Psoas muscle (tissue), 8 donors: ENCODE results near the gene FN3K. TPM values are rescaled to one million over a fixed set of nuclear protein-coding genes. Genes with fewer than 3 reads are reported as not detected.

Source experiments
- ATAC-seq, 4 donors: fragments of 200-7000 bp; cut with Tn5 transposase; one replicate each; pipeline ENCODE4 v1.9.1; 2020; ENCODE audit warnings: moderate library complexity in 3 of 4, mild to moderate bottlenecking in 2 of 4
- DNase-seq, 2 donors: peaks; one replicate each; pipeline ENCODE4 v3.0.0-alpha.2; 2020
- H3K27ac ChIP-seq: fragments of 200-600 bp; one replicate; pipeline ENCODE4 v1.8.0; 2022
- H3K27me3 ChIP-seq, 3 donors: fragments of 200-600 bp in 1 of 3; one replicate each; pipeline versions ENCODE4 v1.6.1 to v1.8.0; 2013 to 2022; ENCODE audit warnings: low read length in 2 of 3, mild to moderate bottlenecking in 2 of 3, moderate library complexity in 1 of 3; ENCODE audit not compliant: insufficient read depth in 3 of 3
- H3K36me3 ChIP-seq, 2 donors: fragments of 200-600 bp in 1 of 2; one replicate each; pipeline versions ENCODE4 v1.6.1 to v1.8.0; 2013 to 2022; ENCODE audit warnings: low read depth in 1 of 2, mild to moderate bottlenecking in 1 of 2, moderate library complexity in 1 of 2; ENCODE audit not compliant: insufficient read depth in 1 of 2
- H3K4me1 ChIP-seq: fragments of 200-600 bp; one replicate; pipeline ENCODE4 v1.8.0; 2022
- H3K4me3 ChIP-seq: fragments of 200-600 bp; one replicate; pipeline ENCODE4 v1.8.0; 2022; ENCODE audit warnings: mild to moderate bottlenecking
- H3K9me3 ChIP-seq: fragments of 200-600 bp; one replicate; pipeline ENCODE4 v1.8.0; 2022
- CTCF ChIP-seq: fragments of 200-600 bp; IDR thresholded peaks from one replicate; pipeline ENCODE4 v1.8.0; 2022; ENCODE audit warnings: antibody characterized with exemption
- WGBS, 3 donors: extraction: QIAGEN DNeasy Blood & Tissue Kit; methylation state at CpG; one replicate each; pipeline versions ENCODE4 v1.1.6 to v1.1.7; 2013; 5-methylcytosine and 5-hydroxymethylcytosine counted together
- intact Hi-C, 2 donors: fragments of 100-400 bp; cut with DNase I; formaldehyde crosslinking; loops; one replicate each; pipeline versions ENCODE4 v1.11.0 to v1.14.2; 2022
- polyA plus RNA-seq, 3 donors: library from polyadenylated mRNA; stranded (reverse); fragments of 200-250 nt; gene quantifications; one replicate each; pipeline ENCODE4 v1.2.3, GENCODE V29; 2013
- total RNA-seq, 4 donors: library from RNA; stranded (reverse); fragmentation: NEBNext Ultra II Directional in 2 of 4; extraction: Animal tissue kit (Norgen Biotek cat#: 25700) in 2 of 4; gene quantifications; one replicate each; pipeline versions ENCODE4 v1.2.1 to v1.2.4, GENCODE V29; 2021 to 2023
- donor health status: healthy with polysubstance abuse.
- donor health status: DM: no; HTN: no; CAD: no; lungs with moderate emphysema.
- donor health status: Bipolar disorder and iron deficiency.
- donor health status: healthy.
- donor health status: DM: yes; HTN: yes; CAD: no.
- donor health status: DM: no; HTN: no; CAD: no.
- donor health status: DM: no; HTN: no; CAD: no.
- donor health status: DM: yes; HTN: yes; CAD: no.

Gene FN3K
- total and polyA plus RNA-seq, 7 donors = 5.9 to 22.3 (median 10.1) TPM

- H3K27me3 ChIP-seq = no peaks in the 10 kb centered on the region
- ATAC-seq = no peak
- DNase-seq = peak in 1 of 2 donors; percentile 52
- intact Hi-C loops = no loop called here
- H3K9me3 ChIP-seq = no peaks in the 10 kb centered on the region
- peaks cover 3% of the 10 kb centered on the region for H3K4me1 ChIP-seq
- H3K4me3 ChIP-seq = no peak overlapping the region
- no peak overlapping the region for H3K27ac ChIP-seq
- no peak for TF ChIP-seq CTCF
- no peaks in the 10 kb centered on the region for H3K36me3 ChIP-seq
- 84 to 90% (median 86%) methylated on average over 18 of the region's 18 CpGs for WGBS, 3 donors
Observed at GRCh38 chr17:82705756-82706155, 29.7 kb upstream of the FN3K start.

- 58 to 65% (median 64%) methylated on average over 8 to 9 of the region's 9 CpGs for WGBS, 3 donors
Observed at GRCh38 chr17:82709024-82709675, 26.3 kb upstream of the FN3K start.

DNA sequence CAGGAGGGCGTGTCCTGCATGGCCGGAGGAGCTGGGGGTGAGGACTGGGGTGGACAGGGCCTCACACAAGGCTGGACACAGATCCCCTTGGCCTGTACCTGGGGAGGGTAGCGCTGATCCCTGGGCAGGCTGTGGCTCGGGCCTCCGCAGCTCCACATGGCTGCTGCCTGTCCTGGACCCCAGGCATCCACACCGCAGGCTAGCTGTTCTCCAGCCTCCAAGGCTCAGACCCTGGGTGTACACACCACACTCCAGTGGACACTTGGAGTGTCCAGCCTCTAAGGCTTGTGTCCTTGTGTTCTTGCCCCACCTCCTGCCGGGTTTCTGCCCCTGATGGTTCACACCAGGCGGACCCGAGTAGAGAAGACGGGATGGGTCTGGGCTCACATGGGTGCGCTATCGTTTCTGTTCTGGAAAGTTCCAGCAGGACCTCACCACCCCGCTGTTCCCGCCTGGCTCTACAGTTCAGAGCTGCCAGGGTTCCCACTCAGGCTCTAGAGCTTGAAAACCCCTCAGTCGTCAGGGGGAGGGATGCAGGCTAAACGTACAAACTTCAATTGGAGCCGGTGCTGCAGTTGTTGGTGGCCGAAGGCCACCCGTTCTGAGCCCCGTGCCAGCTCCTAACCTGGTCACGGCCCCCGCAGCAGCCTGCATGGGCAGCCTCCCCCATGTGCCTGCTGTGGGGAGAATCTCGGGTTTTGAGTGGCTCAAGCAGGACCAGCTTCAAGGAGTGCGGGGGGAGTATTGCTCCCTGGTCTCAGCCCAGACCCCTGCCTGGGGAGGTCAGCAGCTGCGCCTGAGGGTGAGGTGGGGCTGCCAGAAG lies 25.5 kb upstream of the FN3K start:
- H3K36me3 ChIP-seq = no peaks in the 10 kb centered on the region
- DNase-seq (no peak), ATAC-seq (no peak)
- H3K27ac ChIP-seq = peak overlapping the region; percentile 60
- no peaks in the 10 kb centered on the region for H3K27me3 ChIP-seq
- peaks cover 15% of the 10 kb centered on the region for H3K4me1 ChIP-seq
- H3K4me3 ChIP-seq = no peak overlapping the region
- TF ChIP-seq CTCF = no peak
- no peaks in the 10 kb centered on the region for H3K9me3 ChIP-seq
- intact Hi-C loops = loop anchor here in 1 of 2 donors (5.0 kb wide), 1 partner anchor 43 kb away; no protein-coding TSS in a partner anchor
- 69 to 78% (median 71%) methylated on average over 25 of the region's 25 CpGs for WGBS, 3 donors

More at GRCh38 chr17:82709024-82709675, 26.3 kb upstream of the FN3K start:
- DNase-seq (no peak), ATAC-seq (no peak)
- Histone ChIP-seq H3K4me1 (peaks cover 15% of the 10 kb centered on the region), H3K36me3 (no peaks in the 10 kb centered on the region), H3K9me3 (no peaks in the 10 kb centered on the region), H3K4me3 (no peak overlapping the region), H3K27ac (no peak overlapping the region), H3K27me3 (no peaks in the 10 kb centered on the region)
- intact Hi-C loops = no loop called here
- TF ChIP-seq CTCF = no peak

- no peak for DNase-seq
- no peak for TF ChIP-seq CTCF
- no peak for ATAC-seq
- intact Hi-C loops = loop anchor here in 1 of 2 donors (5.0 kb wide), 1 partner anchor 43 kb away; no protein-coding TSS in a partner anchor
- no peaks in the 10 kb centered on the region for H3K36me3 ChIP-seq
- H3K4me3 ChIP-seq = no peak overlapping the region
- WGBS, 3 donors = 54 to 62% (median 55%) methylated on average over 29 of the region's 29 CpGs
- peak overlapping the region; percentile 60 for H3K27ac ChIP-seq
- H3K9me3 ChIP-seq = no peaks in the 10 kb centered on the region
- no peaks in the 10 kb centered on the region for H3K27me3 ChIP-seq
- H3K4me1 ChIP-seq = peaks cover 17% of the 10 kb centered on the region
Observed at GRCh38 chr17:82710499-82711232, 24.7 kb upstream of the FN3K start.
